Neural crest cell (in vitro differentiated cells): ENCODE measurements around the gene ZNF771. TPM values are rescaled to one million over a fixed set of nuclear protein-coding genes. Genes with fewer than 3 reads are reported as not detected.

ENCODE experiments used
- DNase-seq: peaks from one replicate; pipeline ENCODE4 v3.0.0; 2021; ENCODE audit warnings: low read depth, mixed read lengths, low spot score
- H3K27ac Mint-ChIP-seq: one replicate; pipeline ENCODE4 v1.8.0; 2021; ENCODE audit warnings: mild to moderate bottlenecking, mixed read lengths; ENCODE audit not compliant: unreplicated experiment
- H3K27me3 Mint-ChIP-seq: 2 replicates; pipeline ENCODE4 v1.8.0; 2021; ENCODE audit warnings: low read depth, mild to moderate bottlenecking, mixed read lengths
- H3K36me3 Mint-ChIP-seq: 2 replicates; pipeline ENCODE4 v1.8.0; 2021; ENCODE audit warnings: low read depth, mild to moderate bottlenecking, mixed read lengths
- H3K4me1 Mint-ChIP-seq: 2 replicates; pipeline ENCODE4 v1.8.0; 2021; ENCODE audit warnings: mixed read lengths
- H3K4me3 Mint-ChIP-seq: one replicate; pipeline ENCODE4 v1.8.0; 2021; ENCODE audit warnings: mild to moderate bottlenecking, mixed read lengths
- H3K9me3 Mint-ChIP-seq: 2 replicates; pipeline ENCODE4 v1.8.0; 2021; ENCODE audit warnings: mixed read lengths
- total RNA-seq: library from RNA; stranded (reverse); gene quantifications from 2 replicates; pipeline ENCODE4 v1.2.1, GENCODE V29; 2021
- TF ChIP-seq, protein P1 (sequence below): fragments of 200-600 bp; sonication (generic); conservative IDR thresholded peaks from 2 replicates; pipeline ENCODE4 v1.5.0; 2021; ENCODE audit warnings: antibody characterized with exemption, mild to moderate bottlenecking

ZNF771 gene
- total RNA-seq, 1 donor from 2014 or later = 18.9 TPM

DNA sequence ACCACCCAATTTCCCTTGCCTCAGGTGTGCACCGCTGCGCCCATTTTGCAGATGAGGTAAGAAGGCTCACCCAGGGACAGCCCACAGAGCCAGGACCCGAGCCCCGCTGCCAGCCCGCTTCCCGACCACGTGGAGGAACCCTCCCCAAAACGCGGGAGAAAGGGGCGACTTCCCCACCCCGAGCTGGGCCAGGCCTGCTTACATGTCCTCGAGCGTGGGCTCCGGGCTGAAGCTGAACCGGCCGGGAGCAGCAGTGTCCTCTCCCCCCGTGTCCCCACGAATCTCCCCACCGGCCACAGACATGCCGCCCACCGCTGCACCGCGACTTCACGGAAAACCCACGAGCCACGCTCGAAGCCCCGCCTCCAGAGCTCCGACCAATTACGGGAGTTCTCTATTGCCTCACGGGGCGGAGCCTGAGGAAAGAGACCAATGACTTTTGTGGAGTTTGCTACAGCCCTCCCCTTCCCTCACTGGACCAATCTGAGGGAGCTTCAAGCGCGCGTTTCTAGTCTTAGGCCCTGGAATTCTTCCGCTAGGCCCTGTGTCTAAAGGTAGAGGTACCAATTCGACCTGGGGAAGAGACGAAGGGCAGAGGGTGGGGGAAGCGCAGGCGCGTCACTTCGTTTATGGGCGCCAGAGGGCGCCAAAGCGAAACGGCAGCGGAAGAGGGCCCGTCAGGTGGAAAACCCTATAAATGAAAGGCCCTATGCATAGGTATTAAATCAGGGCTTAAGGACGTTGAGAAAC lies 22.4 kb downstream of the ZNF771 start, which contains the start of gene DCTPP1:
TSS of gene DCTPP1 (minus strand) at position 353 of the 750 bp plus-strand sequence. CDS start at position 303, 50 bp downstream.
- Mint-ChIP-seq H3K36me3 (peaks cover 12% of the 10 kb centered on the region), H3K9me3 (no peaks in the 10 kb centered on the region), H3K27me3 (peaks cover 3% of the 10 kb centered on the region), H3K4me3 (no peak within 1 kb of the TSS), H3K27ac (peak within 1 kb of the TSS; percentile 57), H3K4me1 (peaks cover 24% of the 10 kb centered on the region)
- TF ChIP-seq, protein P1, sequence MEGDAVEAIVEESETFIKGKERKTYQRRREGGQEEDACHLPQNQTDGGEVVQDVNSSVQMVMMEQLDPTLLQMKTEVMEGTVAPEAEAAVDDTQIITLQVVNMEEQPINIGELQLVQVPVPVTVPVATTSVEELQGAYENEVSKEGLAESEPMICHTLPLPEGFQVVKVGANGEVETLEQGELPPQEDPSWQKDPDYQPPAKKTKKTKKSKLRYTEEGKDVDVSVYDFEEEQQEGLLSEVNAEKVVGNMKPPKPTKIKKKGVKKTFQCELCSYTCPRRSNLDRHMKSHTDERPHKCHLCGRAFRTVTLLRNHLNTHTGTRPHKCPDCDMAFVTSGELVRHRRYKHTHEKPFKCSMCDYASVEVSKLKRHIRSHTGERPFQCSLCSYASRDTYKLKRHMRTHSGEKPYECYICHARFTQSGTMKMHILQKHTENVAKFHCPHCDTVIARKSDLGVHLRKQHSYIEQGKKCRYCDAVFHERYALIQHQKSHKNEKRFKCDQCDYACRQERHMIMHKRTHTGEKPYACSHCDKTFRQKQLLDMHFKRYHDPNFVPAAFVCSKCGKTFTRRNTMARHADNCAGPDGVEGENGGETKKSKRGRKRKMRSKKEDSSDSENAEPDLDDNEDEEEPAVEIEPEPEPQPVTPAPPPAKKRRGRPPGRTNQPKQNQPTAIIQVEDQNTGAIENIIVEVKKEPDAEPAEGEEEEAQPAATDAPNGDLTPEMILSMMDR = peak; percentile 90
- DNase-seq = peak; percentile 88

DNA sequence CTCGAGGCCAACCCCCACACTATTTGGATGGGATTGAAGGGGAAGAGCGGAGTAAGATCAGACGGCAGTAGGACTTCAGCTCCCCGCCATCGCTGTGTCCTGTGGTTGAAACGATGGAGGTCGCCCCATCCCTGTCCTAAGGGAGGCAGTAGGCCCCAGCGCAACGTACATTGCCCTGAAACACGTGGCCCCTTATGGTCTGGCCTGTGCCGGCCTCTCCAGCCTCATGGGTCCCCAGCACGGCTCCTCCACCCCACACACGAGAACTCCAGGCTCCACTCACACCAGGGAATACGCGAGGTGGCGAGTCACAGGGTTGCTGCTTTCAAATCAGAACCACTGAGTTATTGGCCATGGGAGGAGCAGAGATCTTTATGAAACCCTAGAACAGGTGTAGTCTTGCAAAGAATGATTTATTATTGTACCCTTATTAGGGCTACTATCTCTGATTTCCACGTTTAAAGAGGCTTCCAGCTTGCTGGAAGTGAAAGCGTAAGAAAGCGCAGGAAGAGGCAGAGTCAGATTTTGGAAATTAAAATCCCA lies 23.1 kb downstream of the ZNF771 start:
- Mint-ChIP-seq H3K9me3 (no peaks in the 10 kb centered on the region), H3K4me1 (peaks cover 24% of the 10 kb centered on the region), H3K27me3 (peaks cover 6% of the 10 kb centered on the region), H3K36me3 (peaks cover 12% of the 10 kb centered on the region), H3K27ac (no peak overlapping the region), H3K4me3 (no peak overlapping the region)
- DNase-seq = no peak
- TF ChIP-seq, protein P1 = peak; percentile 43

DNA sequence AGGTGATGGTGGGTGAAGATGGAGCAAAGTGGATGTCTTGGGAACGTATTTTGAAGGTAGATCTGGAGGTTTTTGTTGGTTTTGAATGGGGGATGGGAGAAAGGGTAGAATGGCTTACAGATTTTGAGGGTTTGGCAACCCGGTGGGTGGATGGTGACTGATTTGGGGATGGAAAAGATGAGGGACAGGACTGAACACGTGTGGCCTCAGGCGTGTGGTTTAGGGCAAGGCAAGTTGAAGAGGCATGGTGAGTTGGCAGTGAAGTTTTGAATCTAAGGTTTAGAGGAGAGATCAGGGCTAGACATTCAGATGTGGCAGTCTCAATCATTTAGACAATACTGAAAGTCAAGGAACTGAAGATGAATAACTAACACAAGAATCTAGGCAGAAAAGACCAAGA lies 27.4 kb downstream of the ZNF771 start:
- H3K36me3 Mint-ChIP-seq = no peaks in the 10 kb centered on the region
- TF ChIP-seq, protein P1 = no peak
- no peak overlapping the region for H3K4me3 Mint-ChIP-seq
- H3K27ac Mint-ChIP-seq = no peak overlapping the region
- no peaks in the 10 kb centered on the region for H3K9me3 Mint-ChIP-seq
- no peaks in the 10 kb centered on the region for H3K4me1 Mint-ChIP-seq
- H3K27me3 Mint-ChIP-seq = peaks cover 6% of the 10 kb centered on the region
- DNase-seq = no peak

DNA sequence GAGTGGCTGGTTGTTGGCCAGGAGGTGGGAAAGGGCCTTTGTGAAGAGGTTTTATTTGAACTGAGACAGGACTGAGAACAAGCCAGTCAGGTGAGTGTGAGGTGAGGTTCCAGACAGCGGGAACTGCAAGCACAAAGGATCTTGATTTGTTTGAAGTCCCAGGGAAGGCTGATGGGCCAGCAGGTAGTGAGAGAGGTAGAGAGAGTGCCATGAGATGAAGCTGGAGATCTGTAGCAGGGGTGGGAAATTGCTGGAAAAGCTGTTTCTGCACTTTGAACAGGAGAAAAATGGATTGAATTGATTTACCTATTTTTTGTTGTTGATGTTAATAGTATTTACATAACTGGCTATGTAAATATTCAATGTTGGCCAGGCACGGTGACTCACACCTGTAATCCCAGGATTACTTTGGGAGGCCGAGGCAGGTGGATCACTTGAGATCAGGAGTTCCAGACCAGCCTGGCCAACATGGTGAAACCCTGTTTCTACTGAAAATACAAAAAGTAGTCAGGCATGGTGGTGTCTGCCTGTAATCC lies 30.2 kb downstream of the ZNF771 start:
- Mint-ChIP-seq H3K27me3 (peaks cover 8% of the 10 kb centered on the region), H3K4me3 (no peak overlapping the region), H3K27ac (no peak overlapping the region), H3K4me1 (no peaks in the 10 kb centered on the region), H3K9me3 (no peaks in the 10 kb centered on the region), H3K36me3 (no peaks in the 10 kb centered on the region)
- TF ChIP-seq, protein P1 = no peak
- DNase-seq = no peak

DNA sequence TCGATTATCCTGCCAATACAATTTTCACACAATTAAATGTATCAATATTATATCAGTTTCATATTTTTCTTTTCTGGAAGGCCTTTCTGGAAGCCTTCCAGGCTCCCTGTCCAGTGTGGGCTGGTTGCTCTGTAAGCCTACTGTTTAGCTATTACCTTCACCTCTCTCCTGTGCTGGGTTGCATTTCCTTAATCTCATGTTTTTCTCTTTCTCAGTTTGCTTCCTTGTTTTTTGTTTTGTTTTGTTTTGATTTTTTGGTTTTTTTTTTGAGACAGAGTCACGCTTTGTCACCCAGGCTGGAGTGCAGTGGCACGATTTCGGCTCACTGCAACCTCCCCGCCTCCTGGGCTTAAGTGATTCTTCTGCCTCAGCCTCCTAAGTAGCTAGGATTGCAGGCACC lies 31.4 kb downstream of the ZNF771 start:
- H3K27me3 Mint-ChIP-seq = peaks cover 8% of the 10 kb centered on the region
- no peak overlapping the region for H3K27ac Mint-ChIP-seq
- TF ChIP-seq, protein P1 = no peak
- peaks cover 8% of the 10 kb centered on the region for H3K36me3 Mint-ChIP-seq
- H3K9me3 Mint-ChIP-seq = no peaks in the 10 kb centered on the region
- peaks cover 9% of the 10 kb centered on the region for H3K4me1 Mint-ChIP-seq
- DNase-seq = no peak
- no peak overlapping the region for H3K4me3 Mint-ChIP-seq
